OCI-M1 (cell line): Measurements from ENCODE around the gene HEXD.
"Not testable (repeated sequence)": the region's sequence is repeated elsewhere in the genome, so short reads cannot be mapped to it uniquely, and the experiment has no call there.

Source experiments
- DNase-seq: peaks from one replicate; lab custom pipeline; 2025; lab: John Stamatoyannopoulos, UW

Gene HEXD

DNA sequence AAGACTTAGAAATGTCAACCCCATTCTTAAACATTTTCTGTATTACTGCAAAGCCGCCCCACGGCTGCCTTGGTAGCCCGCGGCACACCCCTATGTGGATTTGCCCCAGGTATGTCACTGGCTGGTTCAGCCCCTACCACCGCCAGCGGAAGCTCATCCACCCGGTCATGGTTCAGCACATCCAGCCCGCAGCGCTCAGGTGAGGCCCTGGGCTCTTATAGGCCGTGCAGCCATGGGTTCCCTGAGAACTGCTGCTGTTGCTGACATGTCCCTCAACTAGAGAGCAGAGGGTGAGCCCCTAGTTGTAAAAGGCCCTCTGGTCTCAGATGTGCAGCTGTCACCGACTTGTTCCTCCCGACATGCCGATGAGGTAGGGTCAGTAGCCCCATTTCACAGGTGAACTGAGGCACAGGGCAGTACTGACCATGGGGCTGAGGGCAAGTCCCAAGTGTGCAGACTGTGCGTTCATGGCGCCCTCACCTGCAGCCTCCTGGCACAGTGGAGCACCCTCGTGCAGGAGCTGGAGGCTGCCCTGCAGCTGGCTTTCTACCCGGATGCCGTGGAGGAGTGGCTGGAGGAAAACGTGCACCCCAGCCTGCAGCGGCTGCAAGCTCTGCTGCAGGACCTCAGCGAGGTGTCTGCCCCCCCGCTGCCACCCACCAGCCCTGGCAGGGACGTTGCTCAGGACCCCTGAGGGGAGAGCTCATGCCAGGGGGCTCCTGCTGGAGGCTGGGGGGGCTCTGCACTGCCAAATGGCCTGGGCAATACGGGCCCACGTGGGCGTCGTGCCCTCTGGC lies 23.7 kb downstream of the HEXD start:
- no peak for DNase-seq

DNA sequence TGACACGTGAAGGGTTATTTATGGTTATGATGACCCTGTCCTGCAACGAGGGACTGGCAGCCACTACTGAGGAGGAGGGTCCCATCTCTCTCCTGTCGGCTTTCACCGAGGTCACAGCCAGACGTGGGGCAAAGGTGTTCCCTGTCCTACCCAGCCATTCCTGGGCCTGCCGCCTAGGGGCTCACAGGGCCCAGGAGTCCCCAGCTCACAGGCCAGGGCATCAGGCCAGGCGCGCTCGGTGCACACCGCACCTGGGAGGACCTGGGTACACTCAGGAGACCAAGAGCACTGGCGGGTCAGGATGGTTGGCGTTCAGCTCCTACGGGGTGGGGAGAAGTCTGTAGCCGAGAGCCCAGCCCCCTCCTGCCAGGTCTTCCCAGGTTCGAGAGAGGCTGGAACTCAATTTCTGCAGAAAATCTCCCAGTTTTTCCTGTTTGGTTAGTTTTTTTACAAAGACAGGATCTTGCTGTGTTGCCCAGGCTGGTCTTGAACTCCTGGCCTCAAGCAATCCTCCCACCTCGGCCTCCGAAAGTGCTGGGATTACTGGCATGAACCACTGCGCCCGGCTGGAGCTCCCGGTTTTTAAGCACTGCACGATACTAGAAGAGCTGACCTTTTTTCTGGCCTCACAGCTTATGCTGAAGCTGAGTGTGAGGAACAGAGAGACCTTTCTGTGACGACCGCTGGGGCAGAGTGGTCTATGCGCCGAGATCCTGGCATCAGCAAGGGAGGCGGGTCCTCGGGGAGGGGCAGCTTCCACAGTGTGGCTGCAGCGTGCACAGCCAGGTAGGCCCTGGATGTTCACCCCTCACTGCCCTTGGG lies 24.7 kb downstream of the HEXD start:
- DNase-seq, result no peak

GRCh38 chr17:82443465-82444283 lies 25.5 kb downstream of the HEXD start:
- no peak for DNase-seq

- DNase-seq, result no peak
Observed at GRCh38 chr17:82444284-82444893, 26.2 kb downstream of the HEXD start.

DNA sequence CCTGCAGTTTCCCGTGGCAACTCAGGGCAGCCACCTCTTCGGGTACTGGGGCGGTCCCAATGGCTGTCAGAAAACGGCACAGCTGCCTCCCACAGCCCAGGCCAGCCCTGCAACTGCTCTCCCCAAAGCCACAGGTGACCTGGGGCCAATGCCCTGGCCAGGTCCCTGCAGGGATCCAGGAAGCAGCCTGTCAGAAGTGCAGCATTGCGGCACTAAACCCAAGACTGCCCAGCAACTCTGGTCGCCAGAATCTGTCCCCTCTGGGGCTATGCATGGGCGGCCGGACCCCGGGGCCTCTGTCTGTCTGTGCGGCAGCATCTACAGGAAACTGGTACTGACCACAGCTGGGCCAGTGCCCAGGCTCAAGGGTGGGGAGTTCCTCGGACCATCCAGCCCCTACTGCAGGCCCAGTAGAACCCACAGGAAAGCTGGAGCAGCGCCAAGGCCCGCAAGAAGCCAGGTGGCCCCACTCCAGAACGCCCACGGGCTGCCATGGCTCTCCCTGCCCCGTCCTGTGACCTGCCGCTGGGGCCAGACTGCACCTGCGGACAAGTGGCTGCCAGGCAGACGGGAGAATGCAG lies 26.9 kb downstream of the HEXD start:
- no peak for DNase-seq

GRCh38 chr17:82445542-82445941 lies 27.4 kb downstream of the HEXD start:
- DNase-seq, result no peak

DNA sequence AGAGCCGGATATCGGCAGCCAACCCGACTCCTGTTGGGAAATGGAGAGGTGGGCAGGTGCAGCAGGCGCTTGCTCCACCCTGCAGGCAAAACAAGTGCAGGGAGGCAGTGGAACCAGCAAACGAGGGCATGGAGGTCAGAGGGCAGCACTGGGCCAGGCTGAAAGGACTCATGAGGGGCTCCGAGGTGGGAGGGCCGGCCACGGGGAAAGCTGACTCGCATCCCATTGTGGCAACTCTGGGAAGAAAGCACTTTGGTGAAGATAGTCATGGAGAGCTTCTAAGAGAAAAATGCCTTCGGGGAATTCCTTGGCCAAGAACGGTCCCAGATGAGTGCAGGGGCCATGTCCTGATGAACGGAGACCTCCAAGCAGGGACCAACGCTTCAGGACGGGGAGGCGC lies 28.0 kb downstream of the HEXD start:
- DNase-seq, result no peak

GRCh38 chr17:82446649-82447048 lies 28.5 kb downstream of the HEXD start:
- DNase-seq, result no peak

DNA sequence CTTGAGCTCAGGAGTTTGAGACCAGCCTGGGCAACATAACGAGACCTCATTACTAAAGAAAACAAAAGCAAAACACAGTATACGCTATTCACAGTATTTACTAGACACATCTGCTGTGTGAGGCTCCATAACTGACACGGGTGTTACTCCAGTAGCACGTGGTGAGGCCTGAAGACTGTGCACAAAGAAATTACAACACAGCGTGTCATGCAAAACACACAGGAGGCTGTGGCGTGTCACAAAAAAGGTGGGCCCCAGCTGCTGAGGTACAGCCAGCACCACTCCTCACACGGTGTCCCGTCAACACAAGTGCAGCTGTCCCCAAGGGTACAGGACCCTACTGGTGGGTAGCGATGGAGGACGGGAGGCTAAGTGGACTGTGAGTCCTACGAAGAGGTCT lies 29.7 kb downstream of the HEXD start:
- DNase-seq, result no peak

DNA sequence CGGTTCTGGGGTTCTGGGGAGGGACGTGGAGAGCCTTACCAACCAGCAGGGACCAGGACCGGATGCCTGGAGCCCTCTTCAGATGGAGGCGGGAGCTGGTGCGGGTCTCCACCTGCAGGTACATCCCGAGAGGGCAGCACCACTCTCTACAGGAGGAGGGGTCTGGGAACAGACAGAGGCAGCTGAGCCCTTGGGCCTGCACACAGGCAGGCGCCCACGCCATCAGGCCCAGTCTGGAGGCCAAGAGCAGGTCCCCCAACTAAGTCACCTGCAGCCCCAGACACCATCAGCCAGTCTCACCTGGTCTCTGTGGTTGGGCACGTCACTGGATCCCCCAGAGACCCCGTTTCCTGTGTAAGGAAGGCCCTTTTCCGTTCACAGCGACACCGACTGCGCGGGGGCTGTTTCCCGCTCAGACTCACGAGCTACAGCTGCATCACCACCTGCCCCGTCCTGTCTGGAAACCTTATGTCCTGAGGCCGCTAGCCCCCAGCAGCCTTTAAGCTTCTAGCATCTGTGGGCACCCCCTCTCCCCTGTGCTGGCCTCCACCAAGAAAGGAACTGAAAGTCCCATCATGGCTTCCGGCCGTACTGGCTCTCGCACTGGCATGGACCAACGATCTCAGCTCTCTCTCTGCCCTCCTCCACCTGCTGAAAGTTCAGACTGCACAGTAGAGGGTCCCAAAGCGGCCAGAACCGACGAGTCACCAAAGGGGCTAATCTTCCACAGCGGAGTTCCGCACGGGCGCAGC lies 31.2 kb downstream of the HEXD start:
- DNase-seq, result peak; percentile 27

DNA sequence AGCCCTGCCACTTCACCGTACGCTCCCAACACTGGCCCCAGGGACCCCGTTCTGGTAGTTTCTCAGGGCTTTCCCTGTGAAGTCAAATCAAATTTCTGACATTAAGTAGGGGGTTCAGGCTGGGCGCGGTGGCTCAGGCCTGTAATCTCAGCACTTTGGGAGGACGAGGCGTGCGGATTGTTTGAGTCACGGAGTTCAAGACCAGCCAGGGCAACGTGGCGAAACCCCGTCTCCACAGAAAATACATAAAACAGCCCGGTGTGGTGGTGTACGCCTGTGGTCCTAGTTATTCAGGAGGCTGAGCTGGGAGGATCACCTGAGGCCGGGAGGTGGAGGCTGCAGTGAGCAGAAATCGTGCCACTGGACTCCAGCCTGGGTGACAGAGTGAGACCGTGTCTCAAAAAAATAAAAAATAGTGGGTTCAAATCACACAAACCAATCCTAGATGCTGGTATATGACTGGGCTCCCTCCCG lies 31.8 kb downstream of the HEXD start:
- DNase-seq, result peak; percentile 47

DNA sequence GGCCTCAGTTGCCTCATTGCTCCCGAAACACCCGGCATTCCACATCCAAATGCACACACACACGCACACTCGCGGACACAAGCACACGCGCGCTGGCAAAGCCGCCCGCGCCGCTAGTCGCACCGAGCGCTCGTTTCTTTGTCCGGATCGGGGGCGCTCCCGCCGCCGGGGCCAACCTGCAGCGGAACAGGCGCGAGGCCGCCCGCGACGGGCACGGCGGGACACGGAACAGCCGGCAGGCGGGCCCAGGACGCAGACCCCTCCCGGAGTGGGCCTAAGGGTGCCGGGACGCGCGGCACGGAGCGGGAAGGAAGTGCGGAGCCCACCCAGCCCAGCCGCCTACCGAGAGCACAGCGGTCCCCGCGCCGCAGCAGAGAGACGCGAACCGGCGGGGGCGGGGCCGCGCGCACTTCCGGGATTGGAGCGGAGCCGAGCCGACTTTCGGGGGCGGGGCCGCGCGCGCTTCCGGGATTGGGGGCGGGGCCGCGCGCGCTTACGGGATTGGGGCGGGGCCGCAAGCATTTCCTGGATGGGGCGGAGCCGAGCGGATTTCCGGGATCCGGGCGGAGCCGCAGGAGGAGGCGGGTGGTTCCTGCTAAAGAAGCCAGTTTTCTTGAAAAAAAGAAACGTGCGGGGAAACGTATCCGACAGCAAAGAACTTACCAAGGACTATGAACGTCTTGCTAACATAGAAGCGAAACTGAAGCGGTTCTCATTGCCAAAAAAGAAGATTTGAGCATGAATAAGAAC lies 32.4 kb downstream of the HEXD start, which contains the start of gene CYBC1:
CYBC1 (minus strand) TSS at position 396 of the 750 bp plus-strand sequence. CDS start 1,498 bp downstream, outside the sequence.
- DNase-seq, result peak; percentile 96

DNA sequence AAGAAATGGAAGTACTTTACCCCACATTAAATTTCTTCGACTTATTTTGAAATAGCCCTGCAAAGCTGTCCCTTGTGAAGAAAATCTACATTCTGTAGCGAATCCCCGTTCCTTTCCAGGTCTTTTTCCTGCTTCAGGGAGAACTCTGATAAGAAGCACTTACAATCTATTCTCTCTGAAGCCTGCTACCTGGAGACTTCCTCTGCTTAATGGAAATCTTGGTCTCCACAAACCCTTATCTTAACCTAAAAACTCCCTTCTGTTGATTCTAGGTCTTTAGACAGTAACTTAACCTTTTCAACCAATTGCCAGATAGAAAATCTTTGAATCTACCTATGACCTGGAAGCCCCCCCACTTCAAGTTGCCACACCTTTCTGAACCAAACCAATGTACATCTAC lies 34.0 kb downstream of the HEXD start:
- DNase-seq, result no peak

GRCh38 chr17:82453151-82453550 lies 35.0 kb downstream of the HEXD start:
- DNase-seq, result not testable (repeated sequence)

DNA sequence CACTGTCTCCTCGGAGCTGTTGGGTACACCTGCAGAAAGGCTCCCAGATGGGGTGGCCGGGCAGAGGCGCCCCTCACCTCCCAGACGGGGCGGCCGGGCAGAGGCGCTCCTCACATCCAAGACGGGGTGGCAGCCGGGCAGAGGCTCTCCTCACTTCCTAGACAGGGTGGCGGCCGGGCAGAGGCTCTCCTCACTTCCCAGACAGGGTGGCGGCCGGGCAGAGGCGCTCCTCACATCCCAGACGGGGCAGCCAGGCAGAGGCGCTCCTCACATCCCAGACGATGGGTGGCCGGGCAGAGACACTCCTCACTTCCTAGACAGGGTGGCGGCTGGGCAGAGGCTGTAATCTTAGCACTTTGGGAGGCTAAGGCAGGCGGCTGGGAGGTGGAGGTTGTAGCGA lies 35.6 kb downstream of the HEXD start:
- DNase-seq, result not testable (repeated sequence)

- peak; percentile 87 for DNase-seq
Observed at GRCh38 chr17:82457073-82457928, 39.2 kb downstream of the HEXD start.

DNA sequence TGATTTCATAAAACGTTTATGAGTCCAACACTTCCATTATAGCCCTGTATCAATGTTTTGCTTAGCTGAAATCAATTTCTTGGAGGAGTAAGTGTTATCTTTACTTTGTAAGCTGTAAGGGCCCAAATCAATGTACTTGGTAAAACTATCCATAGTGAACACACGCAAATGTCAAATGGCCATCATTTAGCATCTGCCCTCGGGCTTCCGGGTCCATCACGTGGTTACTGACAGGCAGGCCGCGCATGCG lies 39.7 kb downstream of the HEXD start:
- DNase-seq, result no peak

DNA sequence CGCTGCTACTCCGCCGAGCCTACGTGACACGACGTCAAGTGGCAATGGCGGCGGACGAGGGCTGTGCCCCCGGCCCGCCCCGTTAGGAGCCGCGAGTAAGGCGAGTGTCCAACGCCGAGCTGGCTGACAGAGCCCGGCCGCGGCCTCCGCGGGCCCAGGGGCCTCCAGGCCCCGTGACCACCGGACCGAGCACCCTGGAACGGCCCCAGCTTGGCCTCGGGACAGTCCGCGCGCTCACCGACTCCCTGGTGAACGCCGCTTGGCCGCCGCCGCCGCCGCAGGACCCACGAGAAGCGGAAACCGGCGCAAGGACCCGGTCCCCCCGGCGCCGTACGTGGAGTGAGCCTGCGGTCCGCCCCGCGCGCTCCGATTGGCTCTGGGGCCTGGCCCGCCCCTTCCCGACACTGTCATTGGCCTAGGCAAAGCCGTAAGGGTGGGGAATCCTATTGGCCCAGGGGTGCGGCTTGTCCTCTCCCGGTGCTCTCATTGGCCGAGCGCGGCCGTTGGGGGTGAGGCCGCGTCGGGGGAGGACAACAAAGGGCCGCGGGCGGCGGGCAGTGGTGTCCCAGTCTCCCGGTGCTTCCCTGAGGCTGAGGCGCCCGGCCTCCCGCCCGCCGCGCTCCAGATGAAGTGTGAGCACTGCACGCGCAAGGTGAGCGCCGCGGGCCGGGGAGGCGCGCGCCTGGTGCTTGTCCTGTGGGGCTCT lies 40.2 kb downstream of the HEXD start, which contains the start of gene NARF:
NARF (plus strand) TSS at position 563 of the 706 bp plus-strand sequence; CDS start at position 626, 63 bp downstream.
- DNase-seq, result peak; percentile 98
